H9 (cell line): ENCODE data around the gene MRPL55. TPM values are rescaled to one million over a fixed set of nuclear protein-coding genes. Genes with fewer than 3 reads are reported as not detected.
A peak's percentile ranks its signal among the peaks of the same experiment; 100 is the strongest.

Experiments used
- DNase-seq: peaks from one replicate; pipeline ENCODE4 v3.0.0-alpha.2; 2017
- H2AFZ ChIP-seq: one replicate; pipeline ENCODE4 v1.6.1; 2013; ENCODE audit warnings: mild to moderate bottlenecking, low read length, control low read depth, moderate library complexity
- H2AK5ac ChIP-seq: 2 replicates; pipeline ENCODE4 v1.6.1; 2013; ENCODE audit warnings: low read length, control low read depth, mixed read lengths; ENCODE audit not compliant: insufficient read length
- H2BK120ac ChIP-seq: one replicate; pipeline ENCODE4 v1.6.1; 2013; ENCODE audit warnings: low read depth, mild to moderate bottlenecking, low read length, control low read depth, inconsistent platforms; ENCODE audit not compliant: poor library complexity, severe bottlenecking
- H2BK12ac ChIP-seq: 2 replicates; pipeline ENCODE4 v1.6.1; 2013; ENCODE audit warnings: low read length, control low read depth, mixed read lengths, low read depth; ENCODE audit not compliant: insufficient read length
- H2BK15ac ChIP-seq: 2 replicates; pipeline ENCODE4 v1.6.1; 2013; ENCODE audit warnings: low read depth, low read length, control low read depth
- H2BK20ac ChIP-seq: one replicate; pipeline ENCODE4 v1.6.1; 2013; ENCODE audit warnings: low read depth, mild to moderate bottlenecking, low read length, control low read depth, inconsistent platforms; ENCODE audit not compliant: poor library complexity, severe bottlenecking
- H2BK5ac ChIP-seq: 2 replicates; pipeline ENCODE4 v1.6.1; 2013; ENCODE audit warnings: low read length, control low read depth, mixed read lengths; ENCODE audit not compliant: insufficient read length
- H3K14ac ChIP-seq: 2 replicates; pipeline ENCODE4 v1.6.1; 2013; ENCODE audit warnings: low read length, control low read depth; ENCODE audit not compliant: insufficient read depth
- H3K18ac ChIP-seq: 2 replicates; pipeline ENCODE4 v1.6.1; 2013; ENCODE audit warnings: low read depth, mild to moderate bottlenecking, mixed read lengths, low read length, control low read depth; ENCODE audit not compliant: insufficient read length
- H3K23ac ChIP-seq: 2 replicates; pipeline ENCODE4 v1.6.1; 2013; ENCODE audit warnings: low read length, control low read depth, mixed read lengths, low read depth; ENCODE audit not compliant: insufficient read length
- H3K23me2 ChIP-seq: 2 replicates; pipeline ENCODE4 v1.6.1; 2013; ENCODE audit warnings: low read depth, mild to moderate bottlenecking, mixed read lengths, low read length, control low read depth; ENCODE audit not compliant: insufficient read length, poor library complexity, severe bottlenecking
- H3K27ac ChIP-seq: 2 replicates; pipeline ENCODE4 v1.5.1; 2013; ENCODE audit warnings: low read length, control low read depth, mixed read lengths, low read depth; ENCODE audit not compliant: insufficient read length
- H3K27me3 ChIP-seq: 2 replicates; pipeline ENCODE4 v1.6.1; 2013; ENCODE audit warnings: low read length, control low read depth, inconsistent platforms; ENCODE audit not compliant: insufficient read depth
- H3K4ac ChIP-seq: 2 replicates; pipeline ENCODE4 v1.6.1; 2013; ENCODE audit warnings: low read depth, mild to moderate bottlenecking, control low read depth, inconsistent platforms, low read length, moderate library complexity
- H3K4me1 ChIP-seq: 2 replicates; pipeline ENCODE4 v1.6.1; 2013; ENCODE audit warnings: low read length, control low read depth, inconsistent platforms; ENCODE audit not compliant: insufficient read depth
- H3K4me2 ChIP-seq: 2 replicates; pipeline ENCODE4 v1.6.1; 2013; ENCODE audit warnings: low read length, control low read depth, mixed read lengths; ENCODE audit not compliant: insufficient read length, insufficient read depth
- H3K56ac ChIP-seq: 2 replicates; pipeline ENCODE4 v1.6.1; 2013; ENCODE audit warnings: low read depth, mild to moderate bottlenecking, mixed read lengths, low read length, control low read depth; ENCODE audit not compliant: insufficient read length
- H3K79me1 ChIP-seq: 2 replicates; pipeline ENCODE4 v1.6.1; 2013; ENCODE audit warnings: low read depth, mild to moderate bottlenecking, moderate library complexity, low read length, control low read depth, inconsistent platforms; ENCODE audit not compliant: insufficient read depth, poor library complexity, severe bottlenecking
- H3K79me2 ChIP-seq: 2 replicates; pipeline ENCODE4 v1.6.1; 2013; ENCODE audit warnings: low read length, control low read depth, inconsistent platforms; ENCODE audit not compliant: insufficient read depth
- H3K9ac ChIP-seq: 2 replicates; pipeline ENCODE4 v1.6.1; 2013; ENCODE audit warnings: low read length, control low read depth, mixed read lengths; ENCODE audit not compliant: insufficient read length; ENCODE audit errors: extremely low read depth
- H3K9me3 ChIP-seq: one replicate; pipeline ENCODE4 v1.6.1; 2013; ENCODE audit warnings: low read depth, low read length, inconsistent platforms; ENCODE audit not compliant: control insufficient read depth
- H3T11ph ChIP-seq: one replicate; pipeline ENCODE4 v1.6.1; 2013; ENCODE audit warnings: mild to moderate bottlenecking, low read length, control low read depth, inconsistent platforms
- H4K20me1 ChIP-seq: one replicate; pipeline ENCODE4 v1.6.1; 2013; ENCODE audit not compliant: control insufficient read depth, insufficient read length, insufficient read depth
- H4K5ac ChIP-seq: 2 replicates; pipeline ENCODE4 v1.6.1; 2013; ENCODE audit warnings: low read depth, mild to moderate bottlenecking, mixed read lengths, low read length, control low read depth; ENCODE audit not compliant: insufficient read length
- H4K8ac ChIP-seq: replicated peaks from 2 replicates; pipeline ENCODE4 v1.6.1; 2013; ENCODE audit warnings: low read length, control low read depth, mixed read lengths, low read depth; ENCODE audit not compliant: insufficient read length
- H4K91ac ChIP-seq: 2 replicates; pipeline ENCODE4 v1.6.1; 2013; ENCODE audit warnings: low read depth, mild to moderate bottlenecking, moderate library complexity, mixed read lengths, low read length, control low read depth; ENCODE audit not compliant: insufficient read length
- H3K27ac Mint-ChIP-seq, 3 experiments: 2 replicates in 2 of 3; 3 replicates in 1 of 3; pipeline ENCODE4 v1.8.0; 2020 to 2021; ENCODE audit warnings: mixed read lengths in 3 of 3, mild to moderate bottlenecking in 1 of 3, moderate library complexity in 1 of 3
- H3K27me3 Mint-ChIP-seq: 2 replicates; pipeline ENCODE4 v1.8.0; 2021; ENCODE audit warnings: low read depth, mild to moderate bottlenecking, moderate library complexity, mixed read lengths
- H3K36me3 Mint-ChIP-seq, 3 experiments: 2 replicates in 2 of 3; 3 replicates in 1 of 3; pipeline ENCODE4 v1.8.0; 2020 to 2021; ENCODE audit warnings: low read depth in 3 of 3, mixed read lengths in 3 of 3; ENCODE audit not compliant: insufficient read depth in 1 of 3
- H3K4me1 Mint-ChIP-seq, 2 experiments: 2 replicates each; pipeline ENCODE4 v1.8.0; 2020; ENCODE audit warnings: mixed read lengths in 2 of 2
- H3K4me3 Mint-ChIP-seq, 2 experiments: 2 replicates in 1 of 2; 3 replicates in 1 of 2; pipeline ENCODE4 v1.8.0; 2020 to 2021; ENCODE audit warnings: mild to moderate bottlenecking in 2 of 2, mixed read lengths in 2 of 2, moderate library complexity in 1 of 2
- H3K9me3 Mint-ChIP-seq, 2 experiments: 2 replicates in 1 of 2; 3 replicates in 1 of 2; pipeline ENCODE4 v1.8.0; 2020; ENCODE audit warnings: mild to moderate bottlenecking in 2 of 2, mixed read lengths in 2 of 2, moderate library complexity in 1 of 2
- CTCF ChIP-seq: fragments of 200-600 bp; sonication (generic); conservative IDR thresholded peaks from 3 replicates; pipeline ENCODE4 v1.8.0; 2021; ENCODE audit warnings: antibody characterized with exemption, mild to moderate bottlenecking
- WGBS: extraction: QIAGEN DNeasy Blood & Tissue Kit; methylation state at CpG from one replicate; pipeline ENCODE4 v1.1.7; 2013; ENCODE audit warnings: missing lambda C conversion rate, low lambda C conversion rate, mixed read lengths; ENCODE audit not compliant: insufficient read length; ENCODE audit errors: extremely low coverage; 5-methylcytosine and 5-hydroxymethylcytosine counted together
- total RNA-seq: library from RNA; stranded (reverse); gene quantifications from 2 replicates; pipeline ENCODE4 v1.2.1, GENCODE V29; 2021

The MRPL55 gene
- total RNA-seq, 1 experiment from 2014 or later = 62.3 TPM

GRCh38 chr1:228108055-228108690 is 926 bp downstream of the MRPL55 start:
- H3K56ac ChIP-seq = no peak overlapping the region
- Mint-ChIP-seq H3K4me1 (peaks cover 21 to 22% of the 10 kb centered on the region in 2 experiments), H3K9me3 (no peaks in the 10 kb centered on the region), H3K27me3 (peaks cover 19% of the 10 kb centered on the region), H3K4me3 (peak overlapping the region; percentile 88 to 95), H3K27ac (peak overlapping the region in 2 of 3 experiments; percentile 31 to 90; a peak in 3 of 7 replicates), H3K36me3 (peaks cover 15 to 19% (median 16%) of the 10 kb centered on the region in 3 experiments; a peak in 6 of 7 replicates)
- no peak overlapping the region for H2BK5ac ChIP-seq
- no peak overlapping the region for H3K14ac ChIP-seq
- no peaks in the 10 kb centered on the region for H3K9me3 ChIP-seq
- no peak overlapping the region for H2AK5ac ChIP-seq
- H3K4me1 ChIP-seq = no peaks in the 10 kb centered on the region
- peaks cover 3% of the 10 kb centered on the region for H3K79me1 ChIP-seq
- H2BK15ac ChIP-seq = no peak overlapping the region
- H3K79me2 ChIP-seq = no peaks in the 10 kb centered on the region
- H2AFZ ChIP-seq = no peak overlapping the region
- WGBS = no CpG with 5 or more reads among the region's 11 CpGs
- no peak overlapping the region for H4K91ac ChIP-seq
- H3K23ac ChIP-seq = no peak overlapping the region
- no peak for DNase-seq
- no peak overlapping the region for H3K27ac ChIP-seq
- no peak overlapping the region for H2BK12ac ChIP-seq
- H3K18ac ChIP-seq = no peak overlapping the region
- H2BK20ac ChIP-seq = no peak overlapping the region
- H4K5ac ChIP-seq = no peak overlapping the region
- H4K20me1 ChIP-seq = no peaks in the 10 kb centered on the region
- no peak overlapping the region for H3T11ph ChIP-seq
- H3K4me2 ChIP-seq = peak overlapping the region; percentile 87
- no peak for TF ChIP-seq CTCF
- H2BK120ac ChIP-seq = no peak overlapping the region
- no peak overlapping the region for H4K8ac ChIP-seq
- H3K23me2 ChIP-seq = peaks cover 10% of the 10 kb centered on the region
- H3K27me3 ChIP-seq = no peaks in the 10 kb centered on the region
- H3K9ac ChIP-seq = peak overlapping the region; percentile 84
- no peak overlapping the region for H3K4ac ChIP-seq
